COLO829 (cell line): Measurements from ENCODE around the gene GTF2F2.

Experiments
- DNase-seq: peaks from one replicate; pipeline ENCODE4 v3.0.0; 2012; ENCODE audit warnings: low spot score

Gene GTF2F2

DNA sequence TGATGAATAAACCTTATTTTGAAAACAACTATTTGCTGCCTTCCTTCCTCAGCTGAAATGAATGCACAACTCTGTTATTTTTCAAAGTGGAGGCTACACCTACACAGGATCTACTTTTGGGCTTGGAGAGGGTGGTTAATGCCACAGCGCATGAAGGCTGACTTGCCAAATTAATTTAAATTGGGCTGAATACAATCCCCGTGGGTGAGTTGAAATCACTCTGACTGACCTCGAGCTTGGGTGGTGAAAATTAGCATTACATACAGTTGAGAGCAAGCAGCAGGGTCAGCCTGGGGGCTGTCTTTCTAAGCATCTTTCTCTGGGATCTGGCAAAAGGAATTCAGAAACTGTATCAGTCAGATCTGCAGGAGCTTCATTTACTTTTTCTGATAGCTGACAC lies 182.2 kb downstream of the GTF2F2 start:
- no peak for DNase-seq

DNA sequence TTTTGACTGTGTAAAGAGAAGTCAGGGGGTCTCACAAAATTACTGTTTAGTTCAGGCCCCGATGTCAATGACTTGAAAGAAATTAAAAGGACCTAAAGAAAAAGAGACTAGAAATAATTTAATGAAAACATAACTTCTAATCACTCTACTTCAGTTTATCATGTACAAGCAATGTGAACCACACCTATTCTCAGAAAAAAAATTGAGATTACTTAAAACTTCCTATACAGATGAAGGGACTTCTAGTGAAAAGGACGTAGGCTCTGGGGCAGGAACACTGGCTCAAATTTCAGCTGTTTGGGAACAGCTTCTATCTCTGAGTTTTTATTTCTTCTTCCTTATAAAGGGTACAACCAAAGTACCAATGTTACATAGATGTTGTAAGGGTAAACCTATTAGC lies 182.7 kb downstream of the GTF2F2 start:
- no peak for DNase-seq

DNA sequence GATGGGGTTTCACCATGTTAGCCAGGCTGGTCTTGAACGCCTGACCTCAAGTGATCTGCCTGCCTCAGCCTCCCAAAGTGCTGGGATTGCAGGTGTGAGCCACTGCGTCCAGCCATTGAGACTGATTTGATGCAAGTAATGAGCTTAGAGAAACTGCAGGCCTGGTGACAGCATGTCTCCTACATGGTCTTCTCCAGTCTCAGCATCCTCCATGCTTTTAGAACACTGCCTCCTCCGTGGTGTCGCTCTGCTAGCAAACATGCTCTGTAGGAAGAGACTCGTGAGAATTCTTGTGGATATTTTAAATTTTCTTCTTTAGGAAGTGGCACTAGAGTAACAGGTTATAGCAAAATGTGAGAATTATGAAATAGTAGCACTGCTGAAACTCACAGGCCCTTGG lies 183.6 kb downstream of the GTF2F2 start:
- no peak for DNase-seq

GRCh38 chr13:45305079-45305478 lies 184.8 kb downstream of the GTF2F2 start:
- DNase-seq = no peak

DNA sequence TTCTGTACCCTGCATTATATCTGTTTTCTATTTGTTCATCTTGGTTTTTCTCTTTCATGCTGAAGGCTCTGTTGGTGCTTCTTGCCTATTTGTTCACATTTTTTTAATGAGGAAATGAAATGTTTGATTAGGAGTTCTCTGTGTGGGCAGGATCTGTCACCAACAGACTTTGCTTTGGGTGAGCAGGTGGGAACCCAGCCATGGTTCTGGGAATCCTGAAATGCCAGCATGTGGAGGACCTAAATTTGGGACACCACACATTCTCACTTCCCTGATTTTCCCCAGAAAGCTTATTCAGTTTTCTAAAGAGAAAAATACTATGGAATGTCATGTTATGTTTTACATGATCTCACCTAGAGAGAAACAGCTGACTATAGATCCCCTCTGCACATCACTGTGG lies 186.7 kb downstream of the GTF2F2 start:
- no peak for DNase-seq

GRCh38 chr13:45310341-45311131 lies 190.2 kb downstream of the GTF2F2 start:
- DNase-seq = no peak

- DNase-seq = no peak
Measured at GRCh38 chr13:45314822-45315221, 194.5 kb downstream of the GTF2F2 start.

- DNase-seq = no peak
Measured at GRCh38 chr13:45315520-45316167, 195.3 kb downstream of the GTF2F2 start.

GRCh38 chr13:45316338-45316737 lies 196.0 kb downstream of the GTF2F2 start:
- no peak for DNase-seq

- DNase-seq = no peak
Measured at GRCh38 chr13:45316996-45317395, 196.7 kb downstream of the GTF2F2 start.

GRCh38 chr13:45320876-45321629 lies 200.7 kb downstream of the GTF2F2 start:
- DNase-seq = no peak

DNA sequence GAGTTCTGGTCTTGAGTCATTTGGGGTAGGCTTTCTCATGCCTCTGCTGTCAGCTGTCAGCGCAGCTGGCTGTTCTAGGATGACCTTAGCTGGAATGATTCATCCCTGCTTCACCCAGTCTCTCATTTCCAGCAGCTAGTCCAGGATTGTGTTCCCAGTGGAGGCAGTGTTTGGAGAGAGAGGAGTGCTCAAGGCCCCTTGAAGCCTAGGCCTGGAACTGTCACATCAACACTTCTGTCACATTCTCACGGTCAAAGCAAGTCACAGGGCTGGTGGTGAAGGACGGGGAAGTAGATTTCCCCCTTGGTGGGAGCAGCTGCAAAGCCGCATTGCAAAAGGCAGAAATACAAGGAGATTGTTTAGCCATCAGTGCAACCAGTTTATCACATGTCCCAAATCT lies 205.5 kb downstream of the GTF2F2 start:
- DNase-seq = no peak

DNA sequence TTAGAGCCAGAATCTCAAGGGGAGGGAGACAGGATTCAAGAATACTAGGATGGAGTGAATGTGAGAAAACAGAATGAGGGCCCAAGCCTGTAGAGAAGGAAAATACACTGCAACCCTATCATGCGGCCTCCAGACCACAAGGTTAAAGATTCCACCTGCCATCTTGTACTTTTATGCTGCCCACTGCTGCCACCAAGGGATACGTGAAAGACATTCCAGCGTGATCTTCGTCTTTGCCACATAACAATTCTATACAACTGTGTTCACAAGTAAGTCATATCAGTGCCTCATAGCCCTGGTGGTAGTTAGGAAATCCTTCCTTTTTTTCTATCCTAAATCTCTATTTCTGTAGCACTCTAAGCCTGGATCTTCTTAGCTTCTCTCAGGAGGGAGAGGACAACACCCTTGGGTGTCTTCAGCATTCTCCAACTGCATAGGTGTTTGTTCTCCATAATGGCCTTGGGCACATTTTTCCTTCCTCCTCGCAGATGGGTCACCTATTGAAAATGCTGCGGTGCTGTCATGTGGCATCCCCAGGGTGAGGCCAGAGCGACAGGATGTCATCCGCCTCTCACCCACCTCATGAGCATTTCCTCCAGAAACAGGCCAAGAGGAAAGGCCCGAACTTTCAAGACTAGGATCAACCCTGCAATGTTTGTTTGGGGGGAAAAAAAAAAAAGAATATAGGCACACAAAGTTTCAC lies 207.1 kb downstream of the GTF2F2 start:
- DNase-seq = no peak

- no peak for DNase-seq
Measured at GRCh38 chr13:45328661-45329111, 208.4 kb downstream of the GTF2F2 start.

DNA sequence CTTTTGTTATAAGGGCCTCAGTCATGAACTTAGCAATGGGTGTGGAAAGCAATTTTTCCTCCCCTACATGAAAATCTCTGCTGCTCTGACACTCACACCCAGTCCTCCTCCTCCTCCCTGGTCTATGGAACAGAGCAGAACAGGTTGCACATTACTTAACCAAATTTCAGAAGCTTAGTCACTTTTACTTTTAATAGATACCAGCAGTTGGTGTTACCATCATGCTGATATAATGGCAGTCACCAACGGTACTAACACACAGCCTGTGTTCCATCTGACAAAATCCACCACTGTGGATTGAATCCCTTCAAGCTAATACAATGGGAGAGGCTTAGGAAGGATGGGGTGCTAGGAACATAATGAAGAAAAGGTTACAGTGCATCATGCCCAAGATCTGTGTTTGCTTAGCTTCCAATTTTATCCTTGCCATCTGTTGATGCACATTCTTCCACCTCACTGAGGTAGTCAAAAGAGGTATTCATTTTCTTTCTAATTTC lies 210.9 kb downstream of the GTF2F2 start:
- no peak for DNase-seq

- DNase-seq = no peak
Measured at GRCh38 chr13:45331692-45332035, 211.4 kb downstream of the GTF2F2 start.

DNA sequence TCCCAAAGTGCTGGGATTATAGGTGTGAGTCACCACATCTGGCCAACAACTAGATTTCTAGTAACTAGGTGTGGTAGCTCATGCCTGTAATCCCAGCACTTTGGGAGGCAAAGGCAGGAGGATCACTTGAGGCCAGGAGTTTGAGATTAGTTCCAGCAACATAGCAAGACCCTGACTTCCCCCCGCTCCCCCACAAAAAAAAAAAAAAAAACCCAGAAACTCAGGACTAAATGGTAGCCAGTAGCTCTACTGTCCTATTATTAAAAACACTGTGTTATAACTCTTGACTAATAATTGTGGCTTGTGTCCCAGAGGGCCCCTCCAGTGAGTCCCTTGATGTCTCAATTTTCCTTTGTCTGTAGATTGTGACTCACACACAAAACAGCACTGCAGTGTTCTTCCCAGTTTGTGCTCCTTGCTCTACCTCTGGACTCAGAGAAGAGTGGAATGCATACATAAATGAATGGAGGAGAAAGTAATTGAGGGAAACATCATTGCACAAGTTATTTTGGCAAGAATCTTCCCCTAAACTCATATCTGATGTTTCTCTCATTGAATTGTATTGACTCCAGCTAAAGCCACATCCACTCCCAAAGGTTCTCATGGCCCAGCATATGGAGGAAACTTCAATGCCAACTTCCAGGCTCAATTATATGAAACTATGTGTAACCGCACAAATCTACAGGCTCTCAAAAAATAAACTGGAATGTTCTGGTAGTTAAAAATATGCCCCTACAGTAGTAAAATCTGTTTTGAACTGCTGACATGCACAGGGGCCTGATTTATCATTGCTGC lies 211.9 kb downstream of the GTF2F2 start:
- peak; percentile 50 for DNase-seq

GRCh38 chr13:45332831-45333219 lies 212.5 kb downstream of the GTF2F2 start:
- DNase-seq = no peak

DNA sequence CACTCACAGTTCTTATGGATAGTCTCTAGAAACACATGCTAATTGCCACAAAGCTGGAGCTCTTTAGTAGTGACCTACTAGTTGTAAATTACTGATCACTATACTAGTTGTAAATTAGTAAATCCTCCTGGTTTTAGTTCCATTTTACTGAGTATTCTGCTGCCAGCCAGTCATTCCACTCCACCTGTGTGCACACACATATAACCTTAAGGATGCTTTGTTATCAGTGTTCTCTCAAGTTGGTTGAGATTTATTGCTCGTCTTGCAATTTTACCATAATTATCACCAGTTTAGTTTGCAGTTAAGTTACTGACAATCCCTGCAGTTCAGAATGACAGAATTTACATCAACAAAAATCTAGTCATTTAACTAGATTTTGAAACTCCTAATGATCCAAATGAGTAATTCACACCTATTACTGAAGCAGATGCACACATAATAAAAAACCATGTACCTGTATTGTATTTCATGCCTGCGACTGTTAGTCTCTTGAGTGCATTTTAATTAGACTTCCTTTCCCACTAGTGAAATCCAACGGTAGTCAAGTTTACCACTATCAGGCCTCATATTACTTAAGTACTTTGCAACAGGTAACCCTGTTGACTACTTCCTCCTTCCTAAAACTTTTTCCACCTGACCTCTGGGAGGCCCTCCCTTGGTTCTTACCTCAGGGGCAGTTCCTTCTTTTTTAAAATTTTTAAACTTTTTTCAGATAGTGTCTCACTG lies 213.1 kb downstream of the GTF2F2 start:
- DNase-seq = no peak
